Kidney (tissue), 14 donors: ENCODE results near the gene UBXN2A. TPM values are rescaled to one million over a fixed set of nuclear protein-coding genes. Genes with fewer than 3 reads are reported as not detected.
"Not testable (repeated sequence)": the region's sequence is repeated elsewhere in the genome, so short reads cannot be mapped to it uniquely, and the experiment has no call there.

Experiments used
- DNase-seq, 5 donors: peaks; one replicate each; pipeline ENCODE4 v3.0.0-alpha.2; 2013 to 2020
- FAIRE-seq: peaks from 2 replicates; lab custom pipeline; 2012; peaks lifted over from hg19 to GRCh38; lab: Jason Lieb, UNC
- H3K27ac ChIP-seq, 2 donors: one replicate each; pipeline ENCODE4 v1.7.0; 2013; ENCODE audit warnings: low read depth in 2 of 2, low read length in 2 of 2, inconsistent platforms in 1 of 2
- H3K27me3 ChIP-seq: one replicate; pipeline ENCODE4 v1.7.1; 2013; ENCODE audit warnings: low read length, inconsistent platforms; ENCODE audit not compliant: control insufficient read depth, insufficient read depth
- H3K36me3 ChIP-seq, 3 donors: one replicate each; pipeline versions ENCODE4 v1.7.0 to v1.7.1; 2013; ENCODE audit warnings: low read length in 3 of 3, control low read depth in 1 of 3, inconsistent platforms in 1 of 3; ENCODE audit not compliant: insufficient read depth in 3 of 3, control insufficient read depth in 2 of 3
- H3K4me1 ChIP-seq, 3 donors: one replicate each; pipeline versions ENCODE4 v1.7.0 to v1.7.1; 2013; ENCODE audit warnings: low read length in 3 of 3, inconsistent platforms in 1 of 3, low read depth in 1 of 3; ENCODE audit not compliant: control insufficient read depth in 2 of 3, insufficient read depth in 2 of 3
- H3K4me3 ChIP-seq, 3 donors: one replicate each; pipeline versions ENCODE4 v1.7.0 to v1.8.1; 2013; ENCODE audit warnings: low read length in 3 of 3, control low read depth in 1 of 3, inconsistent platforms in 1 of 3
- H3K9ac ChIP-seq, 3 donors: one replicate each; pipeline versions ENCODE4 v1.7.0 to v1.7.1; 2013; ENCODE audit warnings: low read length in 3 of 3, control low read depth in 1 of 3, inconsistent platforms in 1 of 3
- H3K9me3 ChIP-seq, 3 donors: one replicate each; pipeline versions ENCODE4 v1.7.0 to v1.7.1; 2013; ENCODE audit warnings: low read length in 3 of 3, control low read depth in 1 of 3, inconsistent platforms in 1 of 3; ENCODE audit not compliant: control insufficient read depth in 2 of 3, insufficient read depth in 1 of 3
- CTCF ChIP-seq: IDR thresholded peaks from 3 replicates; pipeline ENCODE4 v1.5.1; 2012; ENCODE audit warnings: mild to moderate bottlenecking, moderate library complexity, borderline replicate concordance; ENCODE audit not compliant: insufficient read depth; ENCODE audit errors: extremely low read depth
- intact Hi-C: fragments of 100-400 bp; cut with DNase I; formaldehyde crosslinking; loops from one replicate; pipeline ENCODE4 v1.11.1; 2022
- polyA plus RNA-seq: library from polyadenylated mRNA; stranded (reverse); fragments of 350-450 nt; fragmentation: Illumina TruSeq; extraction: RNeasy Lipid Tissue Mini Kit (QIAGEN cat#74804); gene quantifications from one replicate; pipeline ENCODE4 v1.2.3, GENCODE V29; 2014; ENCODE audit warnings: low read depth, low replicate concordance; ENCODE audit not compliant: insufficient read depth
- total RNA-seq: library from RNA; stranded (reverse); fragmentation: NEBNext Ultra II Directional; extraction: Animal tissue kit (Norgen Biotek cat#: 25700); gene quantifications from one replicate; pipeline ENCODE4 v1.2.1, GENCODE V29; 2021
- donor health status: control.
- donor health status: control.
- donor health status: control.
- donor health status: control.
- donor health status: control.
- donor health status: DM: yes; HTN: yes; CAD: no.
- donor health status: Normal renal cell carcinoma (clear cell type).

Gene UBXN2A
- total and polyA plus RNA-seq, 2 donors from 2014 or later, result 7.9 to 11.9 TPM

GRCh38 chr2:23947350-23947749, 7.1 kb downstream of the UBXN2A start:
- Histone ChIP-seq H3K27me3 (no peaks in the 10 kb centered on the region), H3K9me3 (no peaks in the 10 kb centered on the region), H3K9ac (no peak overlapping the region), H3K27ac (no peak overlapping the region), H3K4me1 (no peaks in the 10 kb centered on the region), H3K36me3 (no peaks in the 10 kb centered on the region), H3K4me3 (no peak overlapping the region)
- intact Hi-C loops, result no loop called here
- FAIRE-seq (no peak), DNase-seq (no peak)
- TF ChIP-seq CTCF, result no peak

- H3K4me3 ChIP-seq, H3K27me3 ChIP-seq, H3K4me1 ChIP-seq, H3K9me3 ChIP-seq, H3K27ac ChIP-seq, H3K9ac ChIP-seq, intact Hi-C loops, DNase-seq, FAIRE-seq, H3K36me3 ChIP-seq: not testable (repeated sequence)
Measured at GRCh38 chr2:23952558-23952957, 12.3 kb downstream of the UBXN2A start.

- no peak overlapping the region for H3K4me3 ChIP-seq
- no peaks in the 10 kb centered on the region for H3K4me1 ChIP-seq
- no peaks in the 10 kb centered on the region for H3K36me3 ChIP-seq
- H3K27ac ChIP-seq, result no peak overlapping the region
- H3K9me3 ChIP-seq, result no peaks in the 10 kb centered on the region
- no peaks in the 10 kb centered on the region for H3K27me3 ChIP-seq
- FAIRE-seq (no peak), DNase-seq (no peak)
- no peak overlapping the region for H3K9ac ChIP-seq
- intact Hi-C loops, result no loop called here
- TF ChIP-seq CTCF, result no peak
Measured at GRCh38 chr2:23953625-23954024, 13.4 kb downstream of the UBXN2A start.

- H3K27me3 ChIP-seq, result no peaks in the 10 kb centered on the region
- no peak for TF ChIP-seq CTCF
- no peak overlapping the region for H3K4me3 ChIP-seq
- FAIRE-seq (no peak), DNase-seq (no peak)
- H3K4me1 ChIP-seq, result no peaks in the 10 kb centered on the region
- H3K36me3 ChIP-seq, result no peaks in the 10 kb centered on the region
- no peak overlapping the region for H3K9ac ChIP-seq
- H3K9me3 ChIP-seq, result no peaks in the 10 kb centered on the region
- no peak overlapping the region for H3K27ac ChIP-seq
- intact Hi-C loops, result no loop called here
Measured at GRCh38 chr2:23954325-23955014, 14.2 kb downstream of the UBXN2A start.
